Daoy (cell line): ENCODE data around the gene VIT. TPM values are rescaled to one million over a fixed set of nuclear protein-coding genes. Genes with fewer than 3 reads are reported as not detected.
"Not testable (repeated sequence)": the region's sequence is repeated elsewhere in the genome, so short reads cannot be mapped to it uniquely, and the experiment has no call there.

ENCODE experiments used
- DNase-seq: peaks from one replicate; pipeline ENCODE4 v3.0.0-alpha.2; 2015; ENCODE audit warnings: low read depth
- total RNA-seq: library from RNA; depleted of rRNA; stranded (reverse); fragments of >200 nt; shearing (Covaris generic); gene quantifications from 2 replicates; pipeline ENCODE4 v1.2.3, GENCODE V29; 2014

The VIT gene
- total RNA-seq, 1 experiment from 2014 or later, result not detected

DNA sequence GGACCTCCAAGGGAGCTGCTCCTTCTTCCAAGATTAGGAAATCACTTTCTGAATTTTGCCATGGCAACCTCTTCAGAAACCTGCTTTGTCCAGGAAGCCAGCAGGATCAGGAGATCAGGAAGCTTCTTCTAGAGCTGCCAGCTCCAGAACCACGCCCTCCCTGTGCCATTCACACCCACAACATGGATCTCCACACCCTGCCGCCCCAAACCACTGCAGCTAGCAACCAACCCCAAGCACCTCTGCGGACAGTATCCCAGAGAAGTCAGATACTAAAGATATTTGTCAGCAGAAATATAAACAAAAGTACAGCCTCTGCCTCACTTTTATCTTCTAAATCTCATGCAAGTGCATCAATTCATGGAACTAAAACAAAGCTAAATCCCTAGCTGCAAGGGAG, 106.4 kb downstream of the VIT start:
- no peak for DNase-seq

DNA sequence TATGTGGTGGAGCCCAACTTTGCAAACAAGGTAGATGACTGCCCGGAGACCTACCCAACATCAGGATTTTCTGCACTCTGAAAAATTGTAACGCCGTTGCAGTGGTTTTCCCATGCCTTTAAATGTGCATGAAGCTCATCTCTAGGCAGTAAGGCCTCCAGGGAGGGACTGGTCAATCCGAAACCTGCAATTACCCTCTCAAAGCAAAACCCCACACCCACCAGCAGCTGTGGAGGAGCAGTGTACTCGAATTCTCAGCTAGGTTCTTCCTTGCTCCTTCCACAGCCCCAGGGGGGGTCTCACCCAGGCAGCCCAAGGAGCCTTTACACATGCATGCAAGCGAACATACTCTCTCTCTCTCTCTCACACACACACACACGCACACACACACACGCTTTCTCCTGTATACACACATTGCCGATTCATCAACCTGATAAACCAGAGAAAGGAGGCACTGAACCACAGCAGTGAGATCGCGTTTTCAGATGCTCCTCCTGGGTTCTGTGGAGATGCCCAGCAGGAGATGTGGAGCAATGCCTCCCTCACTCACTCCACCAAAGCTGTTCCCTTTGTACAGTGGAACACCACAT, 109.2 kb downstream of the VIT start:
- DNase-seq, result no peak

DNA sequence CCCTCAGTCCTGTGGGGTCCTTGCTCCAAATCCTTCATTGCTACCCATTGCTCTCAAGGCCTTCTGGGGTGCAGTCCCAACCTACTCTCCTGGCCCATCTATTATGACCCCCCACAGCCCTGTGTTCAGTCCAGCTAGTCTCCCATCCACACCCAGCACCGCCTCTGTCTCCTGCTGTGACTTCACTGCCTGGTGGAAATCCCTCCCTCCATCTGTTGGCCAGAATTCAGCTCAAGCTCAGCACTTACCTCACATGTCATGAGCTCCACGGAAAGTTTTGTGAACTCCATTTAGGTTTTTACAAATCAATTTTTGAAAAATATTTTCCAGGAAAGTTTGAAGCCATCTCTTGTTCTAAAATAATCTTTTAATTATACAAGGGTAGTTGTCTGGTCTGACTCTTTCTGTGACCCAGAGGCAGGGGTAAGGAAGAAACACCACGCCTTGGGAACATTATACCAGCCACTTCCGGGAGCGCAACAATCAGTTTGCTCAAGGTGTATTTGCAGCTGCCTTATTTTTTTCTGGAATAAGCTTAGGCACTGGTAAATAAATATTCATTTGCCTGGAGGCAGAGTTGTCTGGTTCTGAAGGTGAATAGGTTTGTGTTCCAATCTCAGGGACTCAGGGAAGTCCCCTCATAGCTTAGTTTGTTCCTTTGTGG, 110.8 kb downstream of the VIT start:
- no peak for DNase-seq

DNA sequence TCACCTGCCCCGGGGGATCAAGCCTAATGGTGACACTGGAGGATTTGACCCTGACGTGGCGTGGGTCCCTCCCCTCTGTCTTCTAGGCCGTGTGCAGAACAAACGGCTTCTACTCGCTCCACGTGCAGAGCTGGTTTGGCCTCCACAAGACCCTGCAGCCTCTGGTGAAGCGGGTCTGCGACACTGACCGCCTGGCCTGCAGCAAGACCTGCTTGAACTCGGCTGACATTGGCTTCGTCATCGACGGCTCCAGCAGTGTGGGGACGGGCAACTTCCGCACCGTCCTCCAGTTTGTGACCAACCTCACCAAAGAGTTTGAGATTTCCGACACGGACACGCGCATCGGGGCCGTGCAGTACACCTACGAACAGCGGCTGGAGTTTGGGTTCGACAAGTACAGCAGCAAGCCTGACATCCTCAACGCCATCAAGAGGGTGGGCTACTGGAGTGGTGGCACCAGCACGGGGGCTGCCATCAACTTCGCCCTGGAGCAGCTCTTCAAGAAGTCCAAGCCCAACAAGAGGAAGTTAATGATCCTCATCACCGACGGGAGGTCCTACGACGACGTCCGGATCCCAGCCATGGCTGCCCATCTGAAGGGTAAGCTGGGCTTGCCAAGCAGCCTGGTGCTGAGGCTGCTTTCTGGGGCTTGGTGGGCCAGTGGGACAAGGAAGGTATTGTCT, 112.0 kb downstream of the VIT start:
- DNase-seq, result no peak

DNA sequence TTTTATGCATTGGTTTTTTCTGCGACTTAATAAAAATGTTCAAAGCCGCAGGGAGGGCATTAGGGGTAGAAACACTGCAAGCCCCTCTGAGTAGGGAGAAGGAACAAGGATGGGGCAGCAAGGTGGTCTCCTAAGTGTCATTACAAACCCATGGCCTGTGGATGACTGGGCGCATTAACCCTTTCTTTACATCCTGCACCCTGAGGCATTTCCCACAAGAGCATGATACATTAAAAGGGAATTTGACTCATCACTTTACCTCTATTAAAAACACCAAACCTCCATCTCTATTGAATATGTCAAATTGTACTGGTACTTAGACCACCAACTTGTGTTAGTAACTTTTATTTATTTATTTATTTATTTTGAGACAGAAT, 112.5 kb downstream of the VIT start:
- DNase-seq, result peak; percentile 15

DNA sequence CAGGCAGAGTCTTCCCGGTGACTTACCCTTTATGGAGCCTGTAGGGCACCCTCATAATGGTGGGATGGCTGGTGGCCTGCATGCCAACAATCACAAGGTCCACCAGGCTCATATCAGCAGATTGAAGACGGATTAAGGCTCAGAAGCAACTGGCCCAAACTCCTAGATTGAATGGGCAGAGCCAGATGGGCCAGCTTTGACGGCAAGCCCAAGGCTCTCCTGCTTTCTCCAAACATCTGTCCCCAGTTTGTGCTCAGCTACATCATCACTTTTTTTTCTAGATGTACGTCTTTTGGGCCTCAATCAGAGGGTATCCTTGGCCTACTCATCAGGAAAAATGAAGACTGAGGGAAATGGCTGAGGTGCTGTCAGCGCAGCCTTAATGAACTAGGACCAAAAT, 114.6 kb downstream of the VIT start:
- DNase-seq, result no peak

DNA sequence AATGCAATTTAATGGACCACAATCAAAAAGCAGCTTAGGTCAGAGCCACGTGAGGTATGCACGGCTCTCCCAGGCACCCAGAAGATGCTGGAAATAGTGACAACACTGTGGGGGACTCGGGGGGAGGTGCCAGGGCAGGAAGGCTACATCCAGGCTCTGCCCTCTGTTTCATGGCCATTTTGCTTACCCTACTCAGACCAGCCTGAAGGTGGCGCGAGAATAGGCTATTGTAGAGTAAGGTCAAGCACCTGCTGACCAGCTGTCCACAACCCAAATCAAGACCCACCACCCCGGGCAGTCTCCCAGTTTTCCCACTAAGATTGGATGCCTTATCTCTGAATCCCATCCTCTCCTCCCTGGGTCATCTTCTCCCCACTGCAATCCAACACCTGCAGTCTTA, 115.7 kb downstream of the VIT start:
- peak; percentile 23 for DNase-seq

DNA sequence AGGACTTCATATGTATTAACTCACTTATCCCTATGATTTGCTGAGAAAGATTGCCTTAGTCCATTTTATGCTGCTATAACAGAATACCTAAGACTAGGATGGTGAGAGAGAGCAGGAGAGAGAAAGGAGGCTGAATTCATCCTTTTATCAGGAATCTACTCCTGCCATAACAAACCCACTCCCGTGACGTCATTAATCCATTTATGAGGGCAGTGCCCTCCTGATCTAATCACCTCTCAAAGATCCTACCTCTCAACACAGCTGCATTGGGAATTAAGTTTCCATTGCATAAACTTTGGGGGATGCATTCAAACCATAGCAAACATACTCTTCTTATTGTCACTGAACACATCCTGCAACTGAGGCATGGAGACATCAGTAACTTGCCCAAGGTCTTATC, 122.0 kb downstream of the VIT start:
- no peak for DNase-seq

DNA sequence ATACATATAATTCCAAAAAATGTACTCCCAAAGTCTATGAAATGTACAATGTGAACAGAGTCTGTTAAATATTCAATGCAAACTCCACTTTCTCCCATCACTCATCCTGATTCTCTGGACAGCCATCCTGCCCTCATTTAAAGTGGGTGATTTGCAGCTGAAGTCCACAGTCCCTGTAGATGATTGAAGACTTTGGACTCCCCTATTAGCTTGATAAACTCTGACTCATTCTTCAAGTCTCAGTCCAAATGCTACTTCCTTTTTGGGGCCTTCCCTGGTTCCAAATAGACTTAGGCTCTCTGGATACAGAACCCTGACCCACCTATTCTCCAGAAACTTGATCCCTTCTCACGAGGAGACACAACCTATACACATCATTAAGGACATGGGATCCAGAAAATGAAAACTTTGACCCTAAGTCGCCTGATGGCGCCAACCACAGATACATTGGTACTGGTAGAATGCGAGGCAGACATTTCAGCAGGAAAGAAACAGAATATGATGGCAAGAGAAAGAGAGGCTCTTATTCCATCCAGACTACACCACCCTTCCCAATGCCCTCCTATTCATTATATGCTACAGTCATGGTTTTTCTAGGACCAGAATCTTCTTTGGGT, 122.7 kb downstream of the VIT start:
- no peak for DNase-seq

DNA sequence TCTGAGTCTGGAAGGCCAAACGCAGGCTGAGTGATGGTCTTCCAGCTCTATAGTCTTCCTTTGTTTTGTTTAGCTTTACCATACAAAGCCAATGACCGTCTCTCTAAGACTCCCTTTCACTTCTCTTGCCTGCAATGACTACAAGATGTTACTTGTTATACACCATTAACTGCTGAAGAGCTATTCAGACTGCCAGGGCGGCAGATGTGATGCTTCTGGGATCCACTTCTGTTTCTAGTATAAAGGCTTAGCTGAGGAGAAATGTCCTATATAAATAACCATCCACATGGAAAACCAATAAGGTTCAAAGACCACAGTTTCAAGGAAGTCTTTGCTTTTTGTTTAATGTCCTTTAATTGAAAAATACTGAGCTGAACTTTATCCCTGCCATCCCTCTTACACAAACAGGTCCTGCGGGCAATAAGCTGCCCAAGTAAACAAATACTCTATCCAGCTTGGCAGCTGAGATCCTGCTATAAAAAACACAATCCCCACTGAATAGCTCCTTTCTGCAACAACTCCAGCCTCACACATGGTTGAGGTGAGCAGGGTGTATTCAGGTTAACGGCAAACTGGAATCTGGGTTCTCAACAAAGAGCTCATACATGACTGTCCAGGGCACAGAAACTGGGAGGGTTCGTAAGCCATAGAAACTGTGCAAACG, 124.6 kb downstream of the VIT start:
- DNase-seq, result no peak

DNA sequence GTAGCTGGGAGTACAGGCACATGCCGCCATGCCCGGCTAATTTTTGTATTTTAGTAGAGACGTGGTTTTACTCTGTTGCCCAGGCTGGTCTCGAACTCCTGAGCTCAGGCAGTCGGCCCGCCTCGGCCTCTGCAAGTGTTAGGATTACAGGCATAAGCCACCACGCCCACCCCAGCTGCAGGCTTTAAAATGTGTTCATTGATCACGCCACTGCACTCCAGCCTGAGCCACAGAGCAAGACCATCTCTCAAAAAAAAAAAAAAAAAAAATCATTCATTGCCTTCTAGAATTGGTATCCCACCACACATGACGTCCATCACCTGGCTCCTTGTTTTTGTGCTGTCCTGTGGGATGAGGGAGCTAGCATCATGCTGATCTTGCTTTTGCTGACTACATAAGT, 127.4 kb downstream of the VIT start:
- DNase-seq, result no peak

DNA sequence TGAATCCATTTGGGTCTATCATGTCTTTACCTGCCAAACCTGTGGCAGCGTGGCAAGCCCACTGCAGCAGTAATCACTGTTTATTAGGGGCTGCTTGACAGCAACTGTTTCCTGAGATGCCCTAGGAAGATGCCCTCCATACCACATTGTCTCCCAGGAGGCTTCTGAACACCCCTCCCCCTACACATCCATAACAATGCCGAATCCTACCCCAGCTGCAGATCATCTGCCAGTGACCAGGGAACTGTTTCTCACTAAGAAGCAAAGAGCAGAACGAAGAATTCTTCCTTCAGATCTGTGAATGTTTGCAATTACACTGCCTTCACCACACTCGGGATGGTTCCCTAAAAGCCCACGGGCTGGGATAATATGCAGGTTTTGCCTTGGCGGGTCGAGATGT, 127.8 kb downstream of the VIT start:
- no peak for DNase-seq

DNA sequence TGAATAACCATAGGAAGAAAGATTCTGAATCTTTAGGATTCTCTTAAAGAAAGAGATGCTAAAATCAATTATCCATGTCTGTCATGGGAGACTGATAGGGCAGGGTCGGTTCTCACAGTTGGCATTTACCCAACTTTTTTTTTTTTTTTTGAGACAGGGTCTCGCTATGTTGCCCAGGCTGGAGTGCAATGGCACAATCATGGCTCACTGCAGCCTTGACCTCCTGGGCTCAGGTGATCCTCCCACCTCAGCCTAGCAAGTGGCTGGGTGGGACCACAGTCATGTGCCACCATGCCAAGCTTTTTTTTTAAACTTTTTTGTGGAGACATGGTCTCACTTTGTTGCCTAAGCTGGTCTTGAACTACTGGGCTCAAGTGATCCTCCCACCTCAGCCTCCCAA, 128.2 kb downstream of the VIT start:
- not testable (repeated sequence) for DNase-seq

DNA sequence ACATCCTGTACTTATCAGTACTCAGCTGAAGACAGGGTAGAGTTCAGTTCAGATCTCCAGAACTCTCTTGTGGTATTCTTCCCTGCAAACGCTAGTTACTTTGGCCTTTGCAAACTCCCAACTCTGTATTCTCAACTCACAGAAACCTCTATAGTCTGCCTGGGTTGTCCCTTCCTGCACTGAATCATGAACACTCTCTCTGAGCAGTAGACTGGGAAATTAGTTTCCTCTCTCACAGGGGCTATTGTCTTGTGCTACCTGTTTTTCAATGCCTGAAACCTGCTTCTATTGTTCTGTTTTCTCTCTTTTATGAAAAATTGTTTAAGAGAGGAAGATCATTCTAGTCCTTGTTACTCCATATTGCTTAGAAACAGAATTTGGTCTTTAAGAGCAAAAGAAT, 134.7 kb downstream of the VIT start:
- DNase-seq, result no peak

DNA sequence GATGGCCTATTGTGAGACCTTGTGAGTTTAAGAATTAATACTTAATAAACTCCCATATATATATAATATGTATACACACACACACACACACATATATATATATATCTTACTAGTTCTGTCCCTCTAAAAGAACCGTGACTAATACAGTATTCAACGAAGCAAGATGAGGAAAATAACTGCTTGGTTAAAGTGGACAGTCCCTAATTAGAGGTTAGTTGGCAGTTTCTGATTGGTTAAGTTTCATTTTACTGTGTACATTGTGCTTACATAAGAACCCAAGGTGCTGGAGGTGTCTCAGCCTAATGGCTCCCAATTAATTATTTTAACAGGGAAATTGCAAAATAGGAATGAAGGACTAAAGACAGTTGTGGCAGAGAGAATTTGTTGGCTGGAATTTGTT, 137.7 kb downstream of the VIT start:
- no peak for DNase-seq

DNA sequence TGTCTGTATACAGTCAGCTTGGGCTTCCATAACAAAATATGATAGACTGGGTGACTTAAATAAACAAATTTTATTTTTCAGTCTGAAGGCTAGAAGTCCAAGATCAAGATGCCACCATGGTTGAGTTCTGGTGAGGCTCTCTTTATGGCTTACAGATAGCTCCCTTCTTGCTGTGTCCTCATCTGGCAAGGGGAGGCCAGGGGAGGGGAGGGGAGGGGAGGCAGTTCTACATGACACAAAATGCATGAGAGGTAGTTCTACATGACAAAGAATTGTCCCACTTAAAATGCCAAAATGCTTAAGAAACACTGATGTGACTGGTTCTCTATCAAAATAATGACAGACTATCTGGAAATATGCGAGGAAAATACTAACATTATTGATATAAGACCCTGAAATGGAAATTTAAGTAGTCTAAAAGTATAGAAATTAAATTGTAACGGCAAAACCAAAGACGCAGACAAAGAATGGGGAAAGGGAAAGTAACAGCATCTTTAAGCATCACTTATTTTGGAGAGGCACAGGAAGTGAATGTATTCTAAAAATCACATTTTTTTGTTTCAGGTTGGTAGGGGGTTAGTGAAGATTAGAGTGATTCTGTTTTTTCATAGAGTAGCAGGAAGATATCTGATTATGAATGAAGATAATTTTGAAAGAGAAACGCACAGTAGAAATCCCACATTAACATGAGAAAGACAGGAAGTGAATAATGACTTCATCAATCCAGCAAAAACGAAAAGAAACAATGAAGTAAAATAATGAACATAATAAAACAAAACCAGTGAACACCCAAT, 138.4 kb downstream of the VIT start:
- no peak for DNase-seq

DNA sequence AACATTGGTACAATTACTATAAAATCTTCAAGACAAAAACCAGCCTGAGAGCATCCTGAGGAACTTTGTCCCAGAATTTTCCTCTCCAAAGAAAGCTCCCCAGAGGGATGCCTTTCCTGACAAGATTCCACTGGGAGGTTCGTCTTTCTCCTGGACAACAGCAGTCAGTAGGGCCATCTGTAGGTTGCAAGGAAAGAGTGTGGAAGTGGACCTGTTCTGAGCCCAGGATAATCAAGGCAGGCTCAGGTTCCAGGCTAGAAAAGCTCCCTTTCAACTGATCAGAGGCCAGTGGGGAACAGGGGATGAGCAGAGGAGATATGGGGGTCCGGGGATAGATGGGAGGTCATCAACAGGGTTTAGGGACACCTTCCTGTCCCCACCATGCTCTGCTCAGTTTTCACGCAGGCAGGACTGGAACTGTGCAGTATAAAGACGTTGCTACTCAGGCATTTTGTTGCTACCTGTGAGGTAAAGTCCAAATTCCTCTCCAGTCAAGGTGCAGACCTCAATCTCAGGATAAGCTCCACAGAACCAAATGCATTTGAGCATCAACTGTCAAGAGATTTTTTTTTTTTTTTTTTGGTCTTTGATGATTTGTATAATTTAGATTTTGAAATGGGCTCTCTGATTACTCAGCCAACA, 143.6 kb downstream of the VIT start:
- no peak for DNase-seq

DNA sequence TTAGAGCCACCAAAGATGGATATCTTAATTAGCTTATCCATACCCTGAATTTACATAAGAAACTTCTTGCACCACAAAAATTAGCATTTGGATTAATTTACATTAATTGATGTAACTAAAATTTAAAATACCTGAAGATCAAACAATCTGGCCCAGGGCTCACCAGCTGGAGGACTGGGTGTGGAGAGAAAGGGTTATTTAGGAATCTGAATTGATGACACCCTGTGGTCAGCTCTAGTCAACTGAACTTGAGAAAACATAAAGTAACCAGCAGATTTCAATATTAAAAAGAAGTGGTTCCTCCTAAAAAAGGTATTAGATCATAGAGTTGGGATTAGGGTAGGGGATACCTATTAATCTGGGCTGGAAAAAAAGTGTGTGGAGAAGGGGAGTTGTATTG, 147.3 kb downstream of the VIT start:
- DNase-seq, result no peak

DNA sequence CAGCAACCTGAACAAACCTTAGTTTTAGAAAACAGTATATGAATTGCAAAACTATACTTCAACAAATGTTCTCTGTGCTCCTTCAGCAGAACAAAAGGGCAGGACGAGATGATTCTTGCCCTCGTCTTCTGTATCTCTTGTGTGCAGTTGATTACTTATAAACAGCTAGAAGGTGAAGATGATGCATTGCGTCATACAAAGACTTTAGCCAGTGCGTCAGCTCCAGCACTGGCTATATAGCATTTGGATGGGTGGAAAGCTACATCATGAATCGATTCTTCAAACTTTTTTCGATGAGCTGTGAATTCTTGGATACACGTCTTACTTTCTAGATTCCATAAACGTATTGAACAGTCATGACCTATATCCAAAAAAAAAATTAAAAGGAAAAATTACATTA, 152.8 kb downstream of the VIT start:
- no peak for DNase-seq

DNA sequence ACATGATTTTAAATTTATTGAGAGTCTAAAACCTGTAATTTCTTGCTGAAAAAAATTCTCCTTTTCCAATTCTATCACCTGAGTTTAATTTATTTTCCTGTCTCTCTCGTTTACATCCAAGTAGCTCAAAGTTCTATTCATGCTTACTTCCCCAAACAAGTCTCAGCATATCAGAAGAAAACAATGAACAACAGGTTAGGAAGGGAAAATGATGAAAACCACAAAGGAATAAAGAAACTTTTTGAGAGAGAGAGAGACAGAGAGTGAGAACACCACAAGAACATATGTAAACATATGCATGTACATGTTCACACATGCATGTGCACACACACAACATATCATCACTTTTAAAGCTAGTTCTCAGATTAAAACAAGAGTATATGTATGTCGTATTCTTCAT, 157.7 kb downstream of the VIT start:
- DNase-seq, result no peak

DNA sequence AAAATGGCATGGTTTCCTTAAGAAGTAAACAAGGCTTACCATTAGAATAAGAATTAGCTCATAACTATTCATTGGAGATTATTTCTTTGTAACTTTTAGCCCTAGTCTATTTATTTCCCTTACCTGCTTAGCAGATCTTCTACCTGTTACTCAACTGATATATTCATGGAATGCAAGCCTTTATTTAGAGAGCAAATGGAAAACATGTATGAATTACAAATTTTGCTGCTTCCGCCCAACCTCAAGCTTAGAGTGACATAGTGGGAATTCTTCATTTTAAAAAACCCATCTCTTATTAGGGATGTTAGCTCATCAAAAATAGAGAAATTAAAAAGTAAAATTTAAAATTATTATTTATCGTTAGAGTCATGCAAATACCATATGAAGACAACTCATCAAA, 158.9 kb downstream of the VIT start:
- DNase-seq, result no peak
